ENCODE measurements around the gene NEDD4. TPM values are rescaled to one million over a fixed set of nuclear protein-coding genes. Genes with fewer than 3 reads are reported as not detected.
A peak's percentile ranks its signal among the peaks of the same experiment; 100 is the strongest.
"Not testable (repeated sequence)": the region's sequence is repeated elsewhere in the genome, so short reads cannot be mapped to it uniquely, and the experiment has no call there.

NEDD4 gene
- total RNA-seq, 2 experiments from 2014 or later: 2.6 to 2.7 TPM

- peaks cover 15% of the 10 kb centered on the region for H3K27me3 Mint-ChIP-seq
- ATAC-seq (ENCODE audit: poor library complexity): no peak
- POLR2A ChIA-PET: no interaction called here
- no peak for DNase-seq
- Histone ChIP-seq H3K4me3 (ENCODE audit: low read length) (no peak overlapping the region), H3K27me3 (ENCODE audit: control insufficient read depth in 1 of 2, insufficient read depth in 2 of 2, low read length in 2 of 2) (no peaks in the 10 kb centered on the region), H3K36me3 (ENCODE audit: insufficient read depth, low read length) (no peaks in the 10 kb centered on the region), H3K4me1 (ENCODE audit: insufficient read depth, low read length) (no peaks in the 10 kb centered on the region), H3K9me3 (ENCODE audit: control insufficient read depth in 1 of 2, insufficient read depth in 1 of 2, low read length in 2 of 2) (peaks cover 0 to 8% of the 10 kb centered on the region in 2 experiments), H3K27ac (ENCODE audit: low read depth in 1 of 2, low read length in 2 of 2) (no peak overlapping the region)
- no peaks in the 10 kb centered on the region for H3K4me1 Mint-ChIP-seq (ENCODE audit: low read depth)
- no peak for TF ChIP-seq CTCF (IDR thresholded peaks at IDR 0.05)
- CTCF ChIA-PET: no interaction called here
- peaks cover 7% of the 10 kb centered on the region for H3K9me3 Mint-ChIP-seq
- no peak overlapping the region for H3K4me3 Mint-ChIP-seq
- intact Hi-C loops (cut with DNase I, micrococcal nuclease): no loop called here
- H3K27ac Mint-ChIP-seq: no peak overlapping the region
- no peaks in the 10 kb centered on the region for H3K36me3 Mint-ChIP-seq (ENCODE audit: low read depth)
These were observed 22.9 kb upstream of the NEDD4 start for GRCh38 chr15:56016281-56016680.

- Histone ChIP-seq H3K9me3 (ENCODE audit: control insufficient read depth in 1 of 2, insufficient read depth in 1 of 2, low read length in 2 of 2) (peaks cover 0 to 8% of the 10 kb centered on the region in 2 experiments), H3K36me3 (ENCODE audit: insufficient read depth, low read length) (no peaks in the 10 kb centered on the region), H3K27me3 (ENCODE audit: control insufficient read depth in 1 of 2, insufficient read depth in 2 of 2, low read length in 2 of 2) (no peaks in the 10 kb centered on the region), H3K4me3 (ENCODE audit: low read length) (no peak overlapping the region), H3K4me1 (ENCODE audit: insufficient read depth, low read length) (no peaks in the 10 kb centered on the region), H3K27ac (ENCODE audit: low read depth in 1 of 2, low read length in 2 of 2) (no peak overlapping the region)
- no peak for ATAC-seq (ENCODE audit: poor library complexity)
- ChIA-PET POLR2A (no interaction called here), CTCF (interaction anchor here (1.1 kb wide), 1 partner anchor 15 kb away, joined by 3 read pairs; no protein-coding TSS in a partner anchor)
- Mint-ChIP-seq H3K4me1 (ENCODE audit: low read depth) (no peaks in the 10 kb centered on the region), H3K27me3 (peaks cover 5% of the 10 kb centered on the region), H3K27ac (no peak overlapping the region), H3K36me3 (ENCODE audit: low read depth) (no peaks in the 10 kb centered on the region), H3K9me3 (peaks cover 7% of the 10 kb centered on the region), H3K4me3 (no peak overlapping the region)
- TF ChIP-seq CTCF (IDR thresholded peaks at IDR 0.05): no peak
- intact Hi-C loops (cut with DNase I, micrococcal nuclease): no loop called here
- DNase-seq: no peak
These were observed 21.3 kb upstream of the NEDD4 start for GRCh38 chr15:56014677-56015076.

GRCh38 chr15:56007053-56007452 is 13.6 kb upstream of the NEDD4 start:
- H3K36me3 ChIP-seq (ENCODE audit: insufficient read depth, low read length); H3K27ac ChIP-seq (ENCODE audit: low read depth in 1 of 2, low read length in 2 of 2); H3K36me3 Mint-ChIP-seq (ENCODE audit: low read depth); H3K9me3 ChIP-seq (ENCODE audit: control insufficient read depth in 1 of 2, insufficient read depth in 1 of 2, low read length in 2 of 2); H3K4me1 Mint-ChIP-seq (ENCODE audit: low read depth); H3K27ac Mint-ChIP-seq; H3K9me3 Mint-ChIP-seq; intact Hi-C loops (cut with DNase I, micrococcal nuclease); POLR2A ChIA-PET; H3K4me1 ChIP-seq (ENCODE audit: insufficient read depth, low read length); H3K4me3 ChIP-seq (ENCODE audit: low read length); CTCF ChIA-PET; H3K27me3 ChIP-seq (ENCODE audit: control insufficient read depth in 1 of 2, insufficient read depth in 2 of 2, low read length in 2 of 2): not testable (repeated sequence)
- H3K4me3 Mint-ChIP-seq: peak overlapping the region; percentile 42
- ATAC-seq (ENCODE audit: poor library complexity): peak; percentile 56
- DNase-seq: peak in 10 of 14 experiments; percentile 4 to 40 (median 14)
- peaks cover 29% of the 10 kb centered on the region for H3K27me3 Mint-ChIP-seq

- H3K4me1 Mint-ChIP-seq (ENCODE audit: low read depth); CTCF ChIA-PET; POLR2A ChIA-PET; ATAC-seq (ENCODE audit: poor library complexity); H3K27ac Mint-ChIP-seq; H3K36me3 ChIP-seq (ENCODE audit: insufficient read depth, low read length); H3K36me3 Mint-ChIP-seq (ENCODE audit: low read depth); H3K27me3 ChIP-seq (ENCODE audit: control insufficient read depth in 1 of 2, insufficient read depth in 2 of 2, low read length in 2 of 2); H3K4me3 ChIP-seq (ENCODE audit: low read length); H3K9me3 Mint-ChIP-seq; intact Hi-C loops (cut with DNase I, micrococcal nuclease); H3K9me3 ChIP-seq (ENCODE audit: control insufficient read depth in 1 of 2, insufficient read depth in 1 of 2, low read length in 2 of 2); H3K4me1 ChIP-seq (ENCODE audit: insufficient read depth, low read length); DNase-seq; H3K4me3 Mint-ChIP-seq; H3K27ac ChIP-seq (ENCODE audit: low read depth in 1 of 2, low read length in 2 of 2): not testable (repeated sequence)
- H3K27me3 Mint-ChIP-seq: peaks cover 32% of the 10 kb centered on the region
These were observed 13.0 kb upstream of the NEDD4 start for GRCh38 chr15:56006371-56006770.

GRCh38 chr15:56004281-56004680 is 10.9 kb upstream of the NEDD4 start:
- peaks cover 31% of the 10 kb centered on the region for H3K27me3 Mint-ChIP-seq

GRCh38 chr15:56003777-56004176 is 10.4 kb upstream of the NEDD4 start:
- CTCF ChIA-PET: interaction anchor here (0.7 kb wide), 1 partner anchor 25 kb away, joined by 3 read pairs; no protein-coding TSS in a partner anchor
- H3K4me3 Mint-ChIP-seq; H3K36me3 Mint-ChIP-seq (ENCODE audit: low read depth); POLR2A ChIA-PET; H3K27ac Mint-ChIP-seq; DNase-seq; H3K9me3 Mint-ChIP-seq; H3K4me1 ChIP-seq (ENCODE audit: insufficient read depth, low read length); ATAC-seq (ENCODE audit: poor library complexity); H3K27ac ChIP-seq (ENCODE audit: low read depth in 1 of 2, low read length in 2 of 2); H3K4me1 Mint-ChIP-seq (ENCODE audit: low read depth); intact Hi-C loops (cut with DNase I, micrococcal nuclease); H3K9me3 ChIP-seq (ENCODE audit: control insufficient read depth in 1 of 2, insufficient read depth in 1 of 2, low read length in 2 of 2); H3K4me3 ChIP-seq (ENCODE audit: low read length); H3K36me3 ChIP-seq (ENCODE audit: insufficient read depth, low read length): not testable (repeated sequence)
- H3K27me3 ChIP-seq (ENCODE audit: control insufficient read depth in 1 of 2, insufficient read depth in 2 of 2, low read length in 2 of 2): peaks cover 0 to 13% of the 10 kb centered on the region in 2 experiments
- H3K27me3 Mint-ChIP-seq: peaks cover 26% of the 10 kb centered on the region

More at GRCh38 chr15:56004281-56004680, 10.9 kb upstream of the NEDD4 start:
- POLR2A ChIA-PET; CTCF ChIA-PET; H3K4me3 ChIP-seq (ENCODE audit: low read length); H3K4me3 Mint-ChIP-seq; H3K36me3 Mint-ChIP-seq (ENCODE audit: low read depth); H3K9me3 Mint-ChIP-seq; H3K27ac ChIP-seq (ENCODE audit: low read depth in 1 of 2, low read length in 2 of 2); H3K36me3 ChIP-seq (ENCODE audit: insufficient read depth, low read length); ATAC-seq (ENCODE audit: poor library complexity); H3K9me3 ChIP-seq (ENCODE audit: control insufficient read depth in 1 of 2, insufficient read depth in 1 of 2, low read length in 2 of 2); H3K4me1 Mint-ChIP-seq (ENCODE audit: low read depth); intact Hi-C loops (cut with DNase I, micrococcal nuclease); H3K27ac Mint-ChIP-seq; H3K4me1 ChIP-seq (ENCODE audit: insufficient read depth, low read length); DNase-seq: not testable (repeated sequence)
- H3K27me3 ChIP-seq (ENCODE audit: control insufficient read depth in 1 of 2, insufficient read depth in 2 of 2, low read length in 2 of 2): peaks cover 0 to 13% of the 10 kb centered on the region in 2 experiments

Measured in CD4-positive, alpha-beta T cell (primary cell).